Measurements from ENCODE around the gene HPSE2. TPM values are rescaled to one million over a fixed set of nuclear protein-coding genes. Genes with fewer than 3 reads are reported as not detected.
A peak's percentile ranks its signal among the peaks of the same experiment; 100 is the strongest.

The HPSE2 gene
- total and polyA plus RNA-seq, 3 experiments from 2014 or later: 0.07 to 1.2 TPM; not detected in 1

GRCh38 chr10:98433881-98434732, 801.5 kb downstream of the HPSE2 start:
- H3K27ac ChIP-seq (ENCODE audit: low read depth, low read length): no peak overlapping the region
- peaks cover 0 to 2% (median 0%) of the 10 kb centered on the region in 5 donors for H3K9me3 Mint-ChIP-seq
- CTCF ChIA-PET: interaction anchor here (1.3 to 4.6 kb wide), 2 partner anchors 9 to 12 kb away, joined by 3 to 13 read pairs; no protein-coding TSS in a partner anchor

GRCh38 chr10:98433371-98433770, 802.3 kb downstream of the HPSE2 start:
- no peak overlapping the region for H3K4me3 ChIP-seq (ENCODE audit: low read length)
- H3K27ac ChIP-seq (ENCODE audit: low read depth, low read length): no peak overlapping the region
- Mint-ChIP-seq H3K36me3 (peaks cover 25 to 92% (median 26%) of the 10 kb centered on the region in 3 donors), H3K4me1 (peaks cover 4 to 11% (median 7%) of the 10 kb centered on the region in 3 donors), H3K9me3 (peaks cover 0 to 2% (median 0%) of the 10 kb centered on the region in 5 donors), H3K27ac (no peak overlapping the region), H3K27me3 (no peaks in the 10 kb centered on the region), H3K4me3 (no peak overlapping the region)
- no peaks in the 10 kb centered on the region for H3K9me3 ChIP-seq (ENCODE audit: low read length)
- peaks cover 30% of the 10 kb centered on the region for H3K36me3 ChIP-seq (ENCODE audit: insufficient read depth, low read length)
- H3K27me3 ChIP-seq (ENCODE audit: insufficient read depth, low read length, poor library complexity, severe bottlenecking): no peaks in the 10 kb centered on the region
- no peak for DNase-seq
- H3K4me1 ChIP-seq (ENCODE audit: insufficient read depth, low read length): no peaks in the 10 kb centered on the region
- ChIA-PET POLR2A (no interaction called here), CTCF (interaction anchor here (4.6 kb wide), 1 partner anchor 8 kb away, joined by 13 read pairs; no protein-coding TSS in a partner anchor)

More at GRCh38 chr10:98433881-98434732, 801.5 kb downstream of the HPSE2 start:
- peaks cover 30% of the 10 kb centered on the region for H3K36me3 ChIP-seq (ENCODE audit: insufficient read depth, low read length)
- H3K4me3 ChIP-seq (ENCODE audit: low read length): no peak overlapping the region
- Mint-ChIP-seq H3K4me3 (no peak overlapping the region), H3K27me3 (no peaks in the 10 kb centered on the region), H3K36me3 (peaks cover 26 to 96% (median 29%) of the 10 kb centered on the region in 3 donors), H3K27ac (peak overlapping the region in 1 of 8 donors; percentile 21), H3K4me1 (peaks cover 4 to 18% (median 10%) of the 10 kb centered on the region in 3 donors)
- DNase-seq: no peak
- POLR2A ChIA-PET: no interaction called here
- H3K9me3 ChIP-seq (ENCODE audit: low read length): no peaks in the 10 kb centered on the region
- no peaks in the 10 kb centered on the region for H3K27me3 ChIP-seq (ENCODE audit: insufficient read depth, low read length, poor library complexity, severe bottlenecking)
- no peaks in the 10 kb centered on the region for H3K4me1 ChIP-seq (ENCODE audit: insufficient read depth, low read length)

GRCh38 chr10:98432330-98432729, 803.3 kb downstream of the HPSE2 start:
- peaks cover 23 to 92% (median 26%) of the 10 kb centered on the region in 3 donors for H3K36me3 Mint-ChIP-seq
- no peaks in the 10 kb centered on the region for H3K4me1 ChIP-seq (ENCODE audit: insufficient read depth, low read length)
- H3K27ac ChIP-seq (ENCODE audit: low read depth, low read length): no peak overlapping the region
- no peak overlapping the region for H3K4me3 Mint-ChIP-seq
- no peak overlapping the region for H3K27ac Mint-ChIP-seq
- peaks cover 35% of the 10 kb centered on the region for H3K36me3 ChIP-seq (ENCODE audit: insufficient read depth, low read length)
- H3K4me1 Mint-ChIP-seq: peaks cover 0 to 4% (median 3%) of the 10 kb centered on the region in 3 donors
- ChIA-PET CTCF (no interaction called here), POLR2A (interaction anchor here (0.5 to 0.7 kb wide), 2 partner anchors 24 to 42 kb away, joined by 3 to 7 read pairs; no protein-coding TSS in a partner anchor)
- H3K9me3 ChIP-seq (ENCODE audit: low read length): no peaks in the 10 kb centered on the region
- no peaks in the 10 kb centered on the region for H3K27me3 Mint-ChIP-seq
- H3K4me3 ChIP-seq (ENCODE audit: low read length): no peak overlapping the region
- no peak for DNase-seq
- H3K27me3 ChIP-seq (ENCODE audit: insufficient read depth, low read length, poor library complexity, severe bottlenecking): no peaks in the 10 kb centered on the region
- H3K9me3 Mint-ChIP-seq: peaks cover 0 to 2% (median 0%) of the 10 kb centered on the region in 5 donors

- Histone ChIP-seq H3K27me3 (ENCODE audit: insufficient read depth, low read length, poor library complexity, severe bottlenecking) (no peaks in the 10 kb centered on the region), H3K27ac (ENCODE audit: low read depth, low read length) (no peak overlapping the region), H3K4me3 (ENCODE audit: low read length) (no peak overlapping the region), H3K36me3 (ENCODE audit: insufficient read depth, low read length) (peaks cover 35% of the 10 kb centered on the region), H3K9me3 (ENCODE audit: low read length) (no peaks in the 10 kb centered on the region), H3K4me1 (ENCODE audit: insufficient read depth, low read length) (no peaks in the 10 kb centered on the region)
- H3K4me1 Mint-ChIP-seq: no peaks in the 10 kb centered on the region
- CTCF ChIA-PET: no interaction called here
- peaks cover 0 to 2% (median 0%) of the 10 kb centered on the region in 5 donors for H3K9me3 Mint-ChIP-seq
- H3K36me3 Mint-ChIP-seq: peaks cover 18 to 87% (median 26%) of the 10 kb centered on the region in 3 donors
- H3K27me3 Mint-ChIP-seq: no peaks in the 10 kb centered on the region
- H3K4me3 Mint-ChIP-seq: no peak overlapping the region
- peak overlapping the region in 3 of 8 donors; percentile 1 to 58 (median 57) for H3K27ac Mint-ChIP-seq
- POLR2A ChIA-PET: no interaction called here
- DNase-seq: no peak
Observed at GRCh38 chr10:98431016-98431415, 804.6 kb downstream of the HPSE2 start.

GRCh38 chr10:98430427-98430826, 805.2 kb downstream of the HPSE2 start:
- peaks cover 18 to 84% (median 26%) of the 10 kb centered on the region in 3 donors for H3K36me3 Mint-ChIP-seq
- Histone ChIP-seq H3K4me3 (ENCODE audit: low read length) (no peak overlapping the region), H3K36me3 (ENCODE audit: insufficient read depth, low read length) (peaks cover 31% of the 10 kb centered on the region), H3K9me3 (ENCODE audit: low read length) (no peaks in the 10 kb centered on the region), H3K27ac (ENCODE audit: low read depth, low read length) (no peak overlapping the region), H3K27me3 (ENCODE audit: insufficient read depth, low read length, poor library complexity, severe bottlenecking) (no peaks in the 10 kb centered on the region), H3K4me1 (ENCODE audit: insufficient read depth, low read length) (no peaks in the 10 kb centered on the region)
- H3K4me1 Mint-ChIP-seq: no peaks in the 10 kb centered on the region
- DNase-seq: no peak
- no peak overlapping the region for H3K4me3 Mint-ChIP-seq
- CTCF ChIA-PET: no interaction called here
- H3K27me3 Mint-ChIP-seq: no peaks in the 10 kb centered on the region
- peaks cover 0 to 2% (median 0%) of the 10 kb centered on the region in 5 donors for H3K9me3 Mint-ChIP-seq
- no peak overlapping the region for H3K27ac Mint-ChIP-seq
- POLR2A ChIA-PET: no interaction called here

GRCh38 chr10:98429320-98430072, 806.2 kb downstream of the HPSE2 start:
- no peak overlapping the region for H3K4me3 Mint-ChIP-seq
- no peak overlapping the region for H3K27ac Mint-ChIP-seq

GRCh38 chr10:98427011-98427515, 808.6 kb downstream of the HPSE2 start:
- H3K9me3 Mint-ChIP-seq: no peaks in the 10 kb centered on the region
- POLR2A ChIA-PET: no interaction called here

More at GRCh38 chr10:98429320-98430072, 806.2 kb downstream of the HPSE2 start:
- Mint-ChIP-seq H3K27me3 (no peaks in the 10 kb centered on the region), H3K9me3 (peaks cover 0 to 2% (median 0%) of the 10 kb centered on the region in 5 donors), H3K36me3 (peaks cover 16 to 83% (median 21%) of the 10 kb centered on the region in 3 donors), H3K4me1 (no peaks in the 10 kb centered on the region)
- Histone ChIP-seq H3K27ac (ENCODE audit: low read depth, low read length) (no peak overlapping the region), H3K27me3 (ENCODE audit: insufficient read depth, low read length, poor library complexity, severe bottlenecking) (no peaks in the 10 kb centered on the region), H3K36me3 (ENCODE audit: insufficient read depth, low read length) (peaks cover 22% of the 10 kb centered on the region), H3K4me1 (ENCODE audit: insufficient read depth, low read length) (no peaks in the 10 kb centered on the region), H3K4me3 (ENCODE audit: low read length) (no peak overlapping the region), H3K9me3 (ENCODE audit: low read length) (no peaks in the 10 kb centered on the region)
- POLR2A ChIA-PET: interaction anchor here (0.7 kb wide), 1 partner anchor 188 kb away, joined by 3 read pairs; no protein-coding TSS in a partner anchor
- DNase-seq: no peak
- CTCF ChIA-PET: no interaction called here

More at GRCh38 chr10:98427011-98427515, 808.6 kb downstream of the HPSE2 start:
- H3K36me3 ChIP-seq (ENCODE audit: insufficient read depth, low read length): peaks cover 17% of the 10 kb centered on the region
- no peak overlapping the region for H3K27ac ChIP-seq (ENCODE audit: low read depth, low read length)
- H3K27me3 ChIP-seq (ENCODE audit: insufficient read depth, low read length, poor library complexity, severe bottlenecking): no peaks in the 10 kb centered on the region
- DNase-seq: no peak
- Mint-ChIP-seq H3K4me1 (no peaks in the 10 kb centered on the region), H3K4me3 (no peak overlapping the region), H3K27me3 (no peaks in the 10 kb centered on the region), H3K27ac (no peak overlapping the region), H3K36me3 (peaks cover 12 to 82% (median 16%) of the 10 kb centered on the region in 3 donors)
- H3K4me1 ChIP-seq (ENCODE audit: insufficient read depth, low read length): no peaks in the 10 kb centered on the region
- H3K4me3 ChIP-seq (ENCODE audit: low read length): no peak overlapping the region
- CTCF ChIA-PET: interaction anchor here (0.6 to 0.7 kb wide), 2 partner anchors 40 to 718 kb away, joined by 3 to 4 read pairs; no protein-coding TSS in a partner anchor
- H3K9me3 ChIP-seq (ENCODE audit: low read length): no peaks in the 10 kb centered on the region
